Measurements from ENCODE around the gene CATSPER3.

DNA sequence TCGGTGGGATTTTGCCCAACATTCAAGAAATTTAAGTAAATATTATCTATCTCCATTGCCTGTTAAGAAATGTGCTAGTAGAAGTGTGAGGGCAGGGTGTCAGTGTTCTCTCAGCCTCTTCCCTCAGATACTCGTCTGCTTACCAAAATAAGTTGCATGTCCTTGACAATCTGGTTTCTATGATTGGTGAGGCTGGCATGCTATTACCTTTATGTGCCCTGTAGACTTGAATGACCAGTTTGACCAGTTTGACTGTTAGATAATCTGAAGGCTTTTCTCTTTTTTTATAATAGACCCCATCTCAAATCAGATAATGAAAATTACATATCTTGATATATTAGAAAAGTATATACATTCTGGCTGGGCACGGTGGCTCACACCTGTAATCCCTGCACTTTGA, 348 bp downstream of the CATSPER3 start:
- TF ChIP-seq, protein P1, sequence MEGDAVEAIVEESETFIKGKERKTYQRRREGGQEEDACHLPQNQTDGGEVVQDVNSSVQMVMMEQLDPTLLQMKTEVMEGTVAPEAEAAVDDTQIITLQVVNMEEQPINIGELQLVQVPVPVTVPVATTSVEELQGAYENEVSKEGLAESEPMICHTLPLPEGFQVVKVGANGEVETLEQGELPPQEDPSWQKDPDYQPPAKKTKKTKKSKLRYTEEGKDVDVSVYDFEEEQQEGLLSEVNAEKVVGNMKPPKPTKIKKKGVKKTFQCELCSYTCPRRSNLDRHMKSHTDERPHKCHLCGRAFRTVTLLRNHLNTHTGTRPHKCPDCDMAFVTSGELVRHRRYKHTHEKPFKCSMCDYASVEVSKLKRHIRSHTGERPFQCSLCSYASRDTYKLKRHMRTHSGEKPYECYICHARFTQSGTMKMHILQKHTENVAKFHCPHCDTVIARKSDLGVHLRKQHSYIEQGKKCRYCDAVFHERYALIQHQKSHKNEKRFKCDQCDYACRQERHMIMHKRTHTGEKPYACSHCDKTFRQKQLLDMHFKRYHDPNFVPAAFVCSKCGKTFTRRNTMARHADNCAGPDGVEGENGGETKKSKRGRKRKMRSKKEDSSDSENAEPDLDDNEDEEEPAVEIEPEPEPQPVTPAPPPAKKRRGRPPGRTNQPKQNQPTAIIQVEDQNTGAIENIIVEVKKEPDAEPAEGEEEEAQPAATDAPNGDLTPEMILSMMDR (IDR thresholded peaks at IDR 0.05; ENCODE audit: low read length): no peak
- no peak for TF ChIP-seq EZH2 (optimal IDR thresholded peaks at IDR 0.05; ENCODE audit: low read depth, low read length)

Data from MM.1S (cell line).